Suprapubic skin (tissue), 4 donors: ENCODE results near the gene RBM8A. TPM values are rescaled to one million over a fixed set of nuclear protein-coding genes. Genes with fewer than 3 reads are reported as not detected.
A peak's percentile ranks its signal among the peaks of the same experiment; 100 is the strongest.

Source experiments
- DNase-seq, 2 donors: peaks; one replicate each; pipeline ENCODE4 v3.0.0-alpha.2; 2019; ENCODE audit warnings: low spot score in 2 of 2
- H3K27ac ChIP-seq: fragments of 200-600 bp; sonication (generic); one replicate; pipeline ENCODE4 v1.5.1; 2019
- H3K27me3 ChIP-seq: fragments of 200-600 bp; sonication (generic); one replicate; pipeline ENCODE4 v1.5.1; 2019
- H3K36me3 ChIP-seq: fragments of 200-600 bp; sonication (generic); one replicate; pipeline ENCODE4 v1.5.1; 2019
- H3K4me1 ChIP-seq: fragments of 200-600 bp; sonication (generic); one replicate; pipeline ENCODE4 v1.5.1; 2019
- H3K4me3 ChIP-seq: fragments of 200-600 bp; sonication (generic); one replicate; pipeline ENCODE4 v1.5.1; 2019; ENCODE audit warnings: mild to moderate bottlenecking
- H3K9me3 ChIP-seq: fragments of 200-600 bp; sonication (generic); one replicate; pipeline ENCODE4 v1.5.1; 2019
- EP300 ChIP-seq: sonication (generic); formaldehyde crosslinking; IDR thresholded peaks from one replicate; pipeline ENCODE4 v1.6.1; 2017; ENCODE audit warnings: antibody characterized with exemption
- POLR2A ChIP-seq, 2 donors: fragments of 450-650 bp; IDR thresholded peaks; one replicate each; pipeline ENCODE4 v1.6.1; 2017; ENCODE audit warnings: antibody characterized with exemption in 2 of 2, mild to moderate bottlenecking in 2 of 2, moderate library complexity in 2 of 2
- POLR2AphosphoS5 ChIP-seq, 3 donors: sonication (generic); formaldehyde crosslinking; IDR thresholded peaks; one replicate each; pipeline ENCODE4 v1.6.1; 2017; ENCODE audit warnings: antibody characterized with exemption in 3 of 3
- WGBS: methylation state at CpG from one replicate; pipeline ENCODE4 v1.1.5; 2018; 5-methylcytosine and 5-hydroxymethylcytosine counted together
- total RNA-seq, 4 donors: library from RNA; depleted of rRNA; stranded (reverse); fragments of >200 nt; gene quantifications; one replicate each; pipeline ENCODE4 v1.1.0, GENCODE V29; 2016
- TF ChIP-seq, protein P1 (sequence below), 2 donors: fragments of 200-600 bp in 1 of 2; fragments of 450-650 bp in 1 of 2; sonication (generic) in 1 of 2; IDR thresholded peaks; one replicate each; pipeline ENCODE4 v1.5.1; 2016 to 2019; ENCODE audit warnings: antibody characterized with exemption in 2 of 2, mild to moderate bottlenecking in 1 of 2, moderate library complexity in 1 of 2

Gene RBM8A
- total RNA-seq, 4 donors from 2014 or later, result 92.2 to 186 (median 134) TPM

DNA sequence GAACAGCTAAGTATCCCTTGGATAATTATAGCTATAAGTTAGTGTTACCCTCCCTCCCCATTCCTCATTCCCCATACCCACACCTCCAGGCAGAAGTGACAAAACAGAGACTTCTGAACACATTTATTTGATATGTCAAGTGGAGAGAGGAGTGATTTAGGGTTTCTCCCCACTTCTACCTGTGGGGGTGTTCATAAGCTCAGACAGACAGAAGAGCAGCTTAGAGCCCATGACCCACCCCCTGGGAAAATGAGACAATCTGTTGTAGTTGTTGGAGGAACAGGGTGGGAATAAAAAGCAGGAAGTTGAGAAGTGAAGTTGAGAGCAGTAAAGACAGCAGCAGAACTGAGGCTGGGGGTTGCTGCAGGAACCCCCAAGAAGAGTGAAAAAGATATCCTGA, 32.0 kb upstream of the RBM8A start:
- H3K27ac ChIP-seq, result no peak overlapping the region
- peaks cover 83% of the 10 kb centered on the region for H3K4me1 ChIP-seq
- no peaks in the 10 kb centered on the region for H3K36me3 ChIP-seq
- no peaks in the 10 kb centered on the region for H3K27me3 ChIP-seq
- no peak overlapping the region for H3K4me3 ChIP-seq
- no peaks in the 10 kb centered on the region for H3K9me3 ChIP-seq
- TF ChIP-seq POLR2A (IDR thresholded peaks at IDR 0.05) (no peak), POLR2AphosphoS5 (IDR thresholded peaks at IDR 0.05) (no peak), EP300 (no peak)
- TF ChIP-seq, protein P1, sequence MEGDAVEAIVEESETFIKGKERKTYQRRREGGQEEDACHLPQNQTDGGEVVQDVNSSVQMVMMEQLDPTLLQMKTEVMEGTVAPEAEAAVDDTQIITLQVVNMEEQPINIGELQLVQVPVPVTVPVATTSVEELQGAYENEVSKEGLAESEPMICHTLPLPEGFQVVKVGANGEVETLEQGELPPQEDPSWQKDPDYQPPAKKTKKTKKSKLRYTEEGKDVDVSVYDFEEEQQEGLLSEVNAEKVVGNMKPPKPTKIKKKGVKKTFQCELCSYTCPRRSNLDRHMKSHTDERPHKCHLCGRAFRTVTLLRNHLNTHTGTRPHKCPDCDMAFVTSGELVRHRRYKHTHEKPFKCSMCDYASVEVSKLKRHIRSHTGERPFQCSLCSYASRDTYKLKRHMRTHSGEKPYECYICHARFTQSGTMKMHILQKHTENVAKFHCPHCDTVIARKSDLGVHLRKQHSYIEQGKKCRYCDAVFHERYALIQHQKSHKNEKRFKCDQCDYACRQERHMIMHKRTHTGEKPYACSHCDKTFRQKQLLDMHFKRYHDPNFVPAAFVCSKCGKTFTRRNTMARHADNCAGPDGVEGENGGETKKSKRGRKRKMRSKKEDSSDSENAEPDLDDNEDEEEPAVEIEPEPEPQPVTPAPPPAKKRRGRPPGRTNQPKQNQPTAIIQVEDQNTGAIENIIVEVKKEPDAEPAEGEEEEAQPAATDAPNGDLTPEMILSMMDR (IDR thresholded peaks at IDR 0.05), result no peak
- DNase-seq, result no peak

DNA sequence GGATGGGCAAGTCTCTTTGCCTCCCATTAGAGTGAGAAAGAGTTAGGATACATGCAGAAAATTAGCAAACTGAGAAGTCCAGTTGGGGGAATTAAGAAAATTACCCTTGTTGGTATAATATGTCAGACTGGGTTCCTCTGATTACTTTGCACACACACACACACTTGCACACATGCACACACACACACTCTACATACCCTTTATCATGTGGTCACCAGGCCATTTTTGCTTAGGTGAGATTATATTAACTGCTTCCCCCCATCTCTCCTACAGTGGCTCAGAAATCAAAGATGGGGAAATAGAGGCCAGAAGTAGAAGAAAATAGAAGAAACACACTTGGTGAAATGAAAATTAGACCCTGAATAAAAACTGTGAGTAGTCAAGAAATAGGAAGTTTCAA, 31.4 kb upstream of the RBM8A start:
- Histone ChIP-seq H3K36me3 (no peaks in the 10 kb centered on the region), H3K27ac (no peak overlapping the region), H3K27me3 (no peaks in the 10 kb centered on the region), H3K4me3 (no peak overlapping the region), H3K9me3 (no peaks in the 10 kb centered on the region), H3K4me1 (peaks cover 84% of the 10 kb centered on the region)
- TF ChIP-seq POLR2A (IDR thresholded peaks at IDR 0.05), result no peak
- no peak for DNase-seq

DNA sequence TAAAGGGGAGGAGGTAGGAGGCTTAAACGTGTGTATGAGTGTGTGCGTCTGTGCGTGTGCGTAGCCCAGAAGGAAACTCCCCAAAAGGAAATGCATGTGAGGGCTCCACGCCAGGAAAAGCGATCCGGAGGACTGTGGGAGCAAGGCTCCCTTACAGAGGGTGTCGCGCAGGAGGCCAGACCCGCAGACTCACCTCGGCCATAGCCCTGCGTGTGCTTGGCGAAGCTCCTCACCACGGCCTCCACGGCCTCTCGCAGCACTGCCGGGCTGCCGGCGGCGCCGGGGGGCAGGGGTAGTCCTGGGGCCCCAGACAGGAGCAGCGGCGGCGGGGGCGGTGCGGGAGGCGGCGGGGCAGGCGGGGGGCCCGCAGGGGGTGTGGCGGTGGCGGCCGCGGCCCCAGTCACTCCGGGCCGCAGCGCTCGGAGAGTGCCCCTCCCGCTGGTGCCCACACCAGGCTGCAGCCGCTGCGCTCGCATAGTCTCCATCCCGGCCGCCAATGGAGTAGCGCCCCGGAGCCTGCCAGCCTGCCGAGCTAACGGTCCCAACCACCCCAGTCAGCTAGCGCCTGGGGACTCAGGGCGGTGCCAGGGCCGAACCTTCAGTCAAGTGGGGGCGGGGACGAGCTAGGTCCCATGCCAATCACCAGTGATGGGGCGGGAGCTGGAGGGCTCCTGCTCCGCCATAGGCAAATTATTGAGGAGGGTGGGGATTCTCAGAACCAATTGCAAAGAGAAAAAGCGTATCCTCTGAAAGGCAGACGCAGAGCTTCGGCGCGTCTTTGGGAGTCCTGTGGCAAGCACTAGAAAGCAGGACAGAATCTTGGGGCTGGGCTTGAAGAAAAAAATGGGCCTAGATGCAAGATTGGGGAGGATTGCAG, 30.4 kb upstream of the RBM8A start, which contains the start of gene LIX1L:
Gene LIX1L, minus strand, starts transcription at position 575 of the 877 bp plus-strand sequence. Its CDS starts 90 bp downstream, at position 485.
- Histone ChIP-seq H3K4me3 (peak within 1 kb of the TSS; percentile 76), H3K4me1 (peaks cover 78% of the 10 kb centered on the region), H3K27ac (peak within 1 kb of the TSS; percentile 91), H3K27me3 (no peaks in the 10 kb centered on the region), H3K9me3 (no peaks in the 10 kb centered on the region), H3K36me3 (no peaks in the 10 kb centered on the region)
- peak; percentile 97 to 98 for DNase-seq
- 0% methylated on average over 19 of the region's 60 CpGs for WGBS
- TF ChIP-seq EP300 (no peak), POLR2A (IDR thresholded peaks at IDR 0.05) (peak in 1 of 2 donors; percentile 32), POLR2AphosphoS5 (IDR thresholded peaks at IDR 0.05) (peak in 2 of 3 donors; percentile 29 to 54)
- TF ChIP-seq, protein P1 (IDR thresholded peaks at IDR 0.05), result no peak

DNA sequence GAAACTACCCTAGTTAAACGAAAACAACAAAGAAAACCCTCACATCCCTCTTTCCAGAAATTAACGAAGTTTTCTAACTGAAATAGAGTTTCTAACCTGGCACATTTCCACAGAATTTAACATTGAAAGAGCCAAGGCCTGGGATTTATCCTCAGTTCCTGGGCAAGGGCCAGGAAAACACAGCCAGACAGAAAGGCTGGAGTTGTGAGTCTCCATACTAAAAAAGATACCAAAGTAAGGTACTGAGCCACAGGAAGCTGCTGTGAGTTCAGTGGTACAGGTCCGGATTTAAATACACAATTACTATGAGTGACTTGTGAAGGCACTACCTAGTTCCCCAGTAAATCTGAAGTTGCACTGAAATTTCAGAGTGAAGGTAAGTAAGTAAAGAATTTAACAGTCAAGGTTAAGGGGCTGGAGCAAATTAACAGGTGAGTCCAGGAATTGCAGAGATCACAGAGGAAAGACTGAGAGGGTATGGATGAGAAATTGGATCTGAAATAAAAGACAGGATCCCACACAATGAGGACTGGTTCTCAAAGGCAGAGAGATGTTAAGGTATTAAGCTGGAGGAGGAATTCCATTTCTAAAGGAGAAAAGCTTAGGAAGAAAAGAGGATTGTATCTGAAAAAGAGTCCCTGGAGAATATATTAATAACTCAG, 29.6 kb upstream of the RBM8A start:
- H3K4me1 ChIP-seq, result peaks cover 71% of the 10 kb centered on the region
- no peak for TF ChIP-seq EP300
- no peak for TF ChIP-seq POLR2AphosphoS5 (IDR thresholded peaks at IDR 0.05)
- TF ChIP-seq, protein P1 (IDR thresholded peaks at IDR 0.05), result no peak
- no peak for TF ChIP-seq POLR2A (IDR thresholded peaks at IDR 0.05)
- H3K27ac ChIP-seq, result peak overlapping the region; percentile 91
- H3K4me3 ChIP-seq, result peak overlapping the region; percentile 76
- H3K36me3 ChIP-seq, result no peaks in the 10 kb centered on the region
- H3K27me3 ChIP-seq, result no peaks in the 10 kb centered on the region
- no peaks in the 10 kb centered on the region for H3K9me3 ChIP-seq
- WGBS, result 3% methylated on average over 3 of the region's 3 CpGs
- no peak for DNase-seq

DNA sequence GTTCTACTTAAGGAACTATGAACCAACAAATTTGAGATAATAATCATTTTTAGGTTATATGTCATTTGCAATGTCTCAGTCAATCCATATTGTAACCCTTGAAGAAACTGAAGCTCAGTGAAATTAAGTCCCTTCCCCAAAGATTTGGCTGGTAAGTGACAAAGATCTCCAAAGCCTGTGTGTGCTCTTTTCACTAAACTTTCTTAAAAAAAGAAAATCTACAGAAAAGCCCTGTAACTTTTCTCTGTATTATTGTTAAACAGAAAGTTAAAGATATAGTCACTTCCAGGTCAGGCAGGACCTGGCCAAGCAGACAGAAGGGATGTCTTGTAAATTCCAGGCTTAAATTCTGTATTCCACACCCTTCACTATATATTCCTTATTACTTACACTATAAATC, 29.1 kb upstream of the RBM8A start:
- peaks cover 65% of the 10 kb centered on the region for H3K4me1 ChIP-seq

More for the DNA sequence above, 29.1 kb upstream of the RBM8A start:
- TF ChIP-seq EP300, result no peak
- no peak for TF ChIP-seq POLR2A (IDR thresholded peaks at IDR 0.05)
- TF ChIP-seq, protein P1 (IDR thresholded peaks at IDR 0.05), result no peak
- no peak for TF ChIP-seq POLR2AphosphoS5 (IDR thresholded peaks at IDR 0.05)
- no peaks in the 10 kb centered on the region for H3K36me3 ChIP-seq
- no peaks in the 10 kb centered on the region for H3K9me3 ChIP-seq
- peak overlapping the region; percentile 91 for H3K27ac ChIP-seq
- no peak for DNase-seq
- no peaks in the 10 kb centered on the region for H3K27me3 ChIP-seq
- peak overlapping the region; percentile 76 for H3K4me3 ChIP-seq
